ENCODE results near the gene DLG2.

GRCh38 chr11:83441171-83441570, 2186.0 kb downstream of the DLG2 start:
- no peak for TF ChIP-seq CTCF (IDR thresholded peaks at IDR 0.05)
- TF ChIP-seq POLR2A (IDR thresholded peaks at IDR 0.05), result no peak
- no peak for TF ChIP-seq EP300 (IDR thresholded peaks at IDR 0.05)

All from ovary (tissue), 3 donors.